Epithelial cell of prostate (primary cell): Measurements from ENCODE around the gene RBM17.
"Not testable (repeated sequence)": the region's sequence is repeated elsewhere in the genome, so short reads cannot be mapped to it uniquely, and the experiment has no call there.

ENCODE experiments used
- DNase-seq: peaks from one replicate; pipeline ENCODE4 v3.0.0-alpha.2; 2011; ENCODE audit warnings: low read depth, low spot score
- H3K27ac ChIP-seq: fragments of 450-650 bp; 2 replicates; pipeline ENCODE4 v1.5.1; 2017; ENCODE audit warnings: mild to moderate bottlenecking

The RBM17 gene

GRCh38 chr10:6088721-6089333 is at the start of gene RBM17:
RBM17 (plus strand) TSS chr10:6089034; CDS start chr10:6097066, 8,032 bp downstream.
- peak; percentile 69 for DNase-seq
- peak within 1 kb of the TSS; percentile 70 for H3K27ac ChIP-seq

- DNase-seq = no peak
These were observed 49.1 kb upstream of the RBM17 start for GRCh38 chr10:6039711-6040110.

GRCh38 chr10:6040205-6040604 is 48.6 kb upstream of the RBM17 start:
- H3K27ac ChIP-seq = no peak overlapping the region
- no peak for DNase-seq

More at GRCh38 chr10:6039711-6040110, 49.1 kb upstream of the RBM17 start:
- H3K27ac ChIP-seq = no peak overlapping the region

GRCh38 chr10:6043377-6043776 is 45.5 kb upstream of the RBM17 start:
- H3K27ac ChIP-seq, DNase-seq: not testable (repeated sequence)

GRCh38 chr10:6044060-6044459 is 44.8 kb upstream of the RBM17 start:
- DNase-seq = no peak
- H3K27ac ChIP-seq = no peak overlapping the region

GRCh38 chr10:6044751-6045313 is 44.0 kb upstream of the RBM17 start:
- DNase-seq = no peak
- H3K27ac ChIP-seq = no peak overlapping the region

- no peak overlapping the region for H3K27ac ChIP-seq
- no peak for DNase-seq
These were observed 43.5 kb upstream of the RBM17 start for GRCh38 chr10:6045314-6045848.

- DNase-seq = no peak
- H3K27ac ChIP-seq = no peak overlapping the region
These were observed 42.7 kb upstream of the RBM17 start for GRCh38 chr10:6045878-6046772.

GRCh38 chr10:6046773-6047611 is 41.8 kb upstream of the RBM17 start:
- DNase-seq = no peak

GRCh38 chr10:6047847-6048246 is 41.0 kb upstream of the RBM17 start:
- no peak for DNase-seq
- no peak overlapping the region for H3K27ac ChIP-seq

More at GRCh38 chr10:6046773-6047611, 41.8 kb upstream of the RBM17 start:
- no peak overlapping the region for H3K27ac ChIP-seq

- H3K27ac ChIP-seq = no peak overlapping the region
- no peak for DNase-seq
These were observed 40.4 kb upstream of the RBM17 start for GRCh38 chr10:6048281-6049030.

GRCh38 chr10:6049031-6049400 is 39.8 kb upstream of the RBM17 start:
- DNase-seq = no peak
- no peak overlapping the region for H3K27ac ChIP-seq

GRCh38 chr10:6050801-6051445 is 37.9 kb upstream of the RBM17 start:
- no peak for DNase-seq
- H3K27ac ChIP-seq = no peak overlapping the region

- no peak for DNase-seq
- H3K27ac ChIP-seq = no peak overlapping the region
These were observed 36.3 kb upstream of the RBM17 start for GRCh38 chr10:6052247-6053221.

GRCh38 chr10:6053303-6053702 is 35.5 kb upstream of the RBM17 start:
- H3K27ac ChIP-seq = no peak overlapping the region
- no peak for DNase-seq

- DNase-seq = no peak
- no peak overlapping the region for H3K27ac ChIP-seq
These were observed 34.8 kb upstream of the RBM17 start for GRCh38 chr10:6053816-6054631.

GRCh38 chr10:6054884-6055283 is 34.0 kb upstream of the RBM17 start:
- DNase-seq = no peak
- no peak overlapping the region for H3K27ac ChIP-seq
